Activated CD4-positive, alpha-beta T cell treated with anti-CD3 and anti-CD28 coated beads, Interleukin-10, Interleukin-2, amounts not matched to agents 100 ng/mL and 50 ng/mL, durations not matched to agents 16 hours and 8 hours (primary cell): ENCODE measurements around the gene VWA8.

ENCODE experiments used
- DNase-seq: peaks from one replicate; pipeline ENCODE4 v3.0.0-alpha.2; 2020

Gene VWA8

DNA sequence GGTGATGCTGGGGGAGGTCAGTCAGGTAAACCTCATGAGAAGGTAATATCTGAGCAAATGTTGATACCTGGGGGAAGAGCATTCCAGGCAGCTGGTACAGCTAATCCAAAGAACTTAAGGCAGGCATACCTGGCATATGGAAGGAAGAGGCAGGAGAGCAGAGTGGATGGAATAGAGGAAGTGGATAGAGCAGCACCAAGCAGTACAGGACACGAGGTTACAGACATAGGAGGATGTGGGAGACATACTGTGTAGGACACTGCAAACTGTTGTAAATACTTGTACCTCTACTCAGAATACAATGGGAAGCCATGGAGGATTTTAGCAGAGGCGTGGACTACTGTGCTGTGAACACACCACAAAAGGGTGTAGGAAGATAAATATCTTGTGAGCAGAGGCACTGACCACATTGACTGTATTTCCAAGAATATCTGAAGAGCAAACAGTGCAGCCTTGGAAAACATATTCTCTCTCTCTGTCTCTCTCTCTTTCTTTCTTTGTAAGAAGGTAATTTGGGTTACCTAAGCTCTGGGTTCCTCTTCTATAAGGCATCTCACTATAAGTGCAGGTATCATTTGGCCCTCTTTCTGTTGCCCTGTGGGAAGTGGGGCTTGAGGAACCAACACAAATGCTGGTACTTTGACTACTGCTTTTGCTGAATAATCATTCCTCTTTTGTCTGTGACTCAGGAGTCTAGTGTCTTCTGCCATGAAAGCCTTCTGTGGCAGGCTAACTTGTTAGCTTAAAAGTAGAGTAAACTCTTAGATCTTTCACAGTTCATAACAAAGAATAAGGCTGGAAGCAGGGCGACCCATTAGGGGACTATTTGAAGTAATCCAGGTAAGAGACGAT is 238.0 kb downstream of the VWA8 start:
- DNase-seq, result no peak

DNA sequence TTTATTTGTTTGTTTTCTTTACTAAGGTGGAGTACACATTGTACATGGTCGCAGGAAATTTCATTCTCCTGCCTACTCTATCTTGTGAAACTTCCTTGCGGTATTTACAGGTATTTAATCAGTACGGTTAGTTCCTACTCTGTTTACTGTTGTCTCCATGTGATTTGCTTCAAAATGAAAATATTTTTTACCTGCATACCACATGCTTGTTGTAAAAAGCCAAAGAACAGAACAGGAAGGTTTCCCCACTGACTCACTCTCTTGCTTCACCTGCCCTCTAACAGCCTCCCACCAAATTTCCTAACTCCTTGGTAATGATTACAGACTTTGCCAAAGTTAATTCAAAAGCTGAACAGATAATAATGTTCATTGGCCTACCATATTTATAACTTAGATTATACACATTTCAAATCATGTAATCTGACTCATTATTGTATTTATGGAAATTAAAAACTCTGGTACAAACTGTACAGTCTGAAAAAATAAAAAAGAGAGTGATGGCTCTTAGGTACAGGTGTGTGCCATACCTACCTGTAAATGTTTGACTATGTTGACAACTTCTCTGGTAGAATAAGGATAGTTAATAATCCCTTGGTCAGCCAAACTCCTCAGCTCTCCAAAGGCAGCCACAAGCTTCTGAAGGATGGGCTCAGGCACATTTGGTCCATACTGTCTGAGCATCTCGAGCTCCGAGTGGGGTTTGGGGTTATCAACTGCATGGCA is 239.9 kb downstream of the VWA8 start:
- DNase-seq, result no peak

DNA sequence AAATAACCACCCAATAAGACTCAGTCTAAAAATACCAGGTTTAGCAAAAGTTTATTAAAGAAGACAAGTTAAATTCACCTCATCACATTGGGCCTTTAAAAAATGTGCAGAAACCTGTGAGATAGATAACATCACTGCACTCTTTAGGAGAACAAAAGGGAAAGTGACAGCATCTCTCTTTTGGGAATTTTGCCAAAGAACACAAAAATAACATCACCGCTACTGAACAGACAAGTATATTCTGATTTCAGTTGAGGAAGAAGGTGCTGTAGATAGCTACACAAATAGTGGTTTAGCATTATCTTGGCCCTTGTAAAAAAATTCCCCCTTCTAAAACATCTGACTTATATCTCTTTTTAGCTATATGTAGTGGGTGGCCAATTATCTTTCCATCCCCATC is 244.7 kb downstream of the VWA8 start:
- DNase-seq, result no peak

DNA sequence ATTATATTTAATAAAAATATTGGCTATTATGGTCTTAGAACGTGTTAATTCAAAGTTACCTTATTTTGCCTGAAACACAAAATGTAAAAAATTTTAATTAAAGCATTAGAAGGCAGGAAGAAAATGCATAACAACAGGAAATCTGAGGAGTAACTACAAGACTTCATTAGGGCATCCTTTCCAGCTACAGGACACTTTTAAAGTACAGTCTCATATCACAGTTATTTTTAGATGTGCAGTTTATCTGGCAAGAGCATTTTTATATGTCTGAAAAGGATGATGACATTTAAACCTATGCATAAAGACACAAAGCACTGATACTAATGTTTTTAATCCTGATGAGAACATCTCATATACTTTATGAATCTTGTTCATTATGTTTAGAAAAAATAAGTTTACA is 247.5 kb downstream of the VWA8 start:
- DNase-seq, result no peak

DNA sequence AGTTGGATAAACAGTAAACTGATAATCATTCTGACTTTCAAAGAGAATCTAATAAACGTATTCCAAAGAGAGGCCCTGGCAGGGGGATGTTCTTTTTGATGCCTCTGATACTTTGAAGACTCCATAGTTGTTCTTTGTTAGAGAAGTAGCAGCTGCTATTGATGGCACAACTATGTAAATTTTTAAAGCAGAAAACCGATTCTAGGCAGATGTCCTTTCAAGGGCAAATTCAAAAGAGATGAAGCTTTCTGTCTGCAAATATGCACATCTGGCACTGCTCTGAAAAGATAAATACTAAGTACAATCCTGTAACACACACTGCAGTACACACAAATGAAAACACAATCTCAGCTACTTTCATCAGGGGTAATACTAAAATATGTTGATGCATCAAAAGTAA is 250.1 kb downstream of the VWA8 start:
- no peak for DNase-seq

DNA sequence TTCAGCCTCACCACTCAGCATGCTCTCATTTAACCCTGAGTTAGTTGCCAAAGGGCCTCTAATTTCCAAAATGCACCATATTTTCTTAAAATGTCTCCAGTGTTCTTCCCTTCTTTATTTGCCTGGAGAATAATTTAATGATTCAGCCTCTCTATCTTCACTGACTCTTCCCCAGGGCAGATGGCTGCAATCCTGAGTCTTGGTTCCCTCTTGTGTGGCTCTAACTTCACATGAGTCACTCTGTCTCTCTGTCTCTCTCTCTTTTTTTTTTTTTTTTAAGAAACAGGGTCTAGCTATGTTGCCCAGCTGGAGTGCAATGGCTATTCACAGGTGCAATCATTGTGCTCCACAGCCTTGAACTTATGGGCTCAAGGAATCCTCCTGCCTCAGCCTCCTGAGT is 251.4 kb downstream of the VWA8 start:
- DNase-seq, result no peak

DNA sequence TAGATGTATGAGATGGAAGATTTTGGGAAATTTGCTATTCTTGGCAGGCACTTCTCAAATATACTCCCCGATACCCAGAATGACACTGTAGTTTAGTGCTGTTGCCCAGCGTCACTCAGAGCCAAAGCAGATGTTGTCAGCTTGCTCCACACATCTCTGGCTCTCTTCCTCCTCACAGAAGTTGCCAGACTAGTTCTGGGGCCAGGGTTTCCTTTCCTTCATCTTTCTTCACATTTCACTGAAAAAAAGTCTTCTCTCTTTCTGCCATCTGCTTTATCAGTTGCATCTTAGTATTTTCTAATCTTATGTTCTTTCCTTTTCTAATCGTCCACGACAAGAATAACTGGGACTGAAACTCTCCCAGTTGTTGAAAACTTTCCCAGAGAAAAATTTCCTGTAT is 252.2 kb downstream of the VWA8 start:
- DNase-seq, result no peak

DNA sequence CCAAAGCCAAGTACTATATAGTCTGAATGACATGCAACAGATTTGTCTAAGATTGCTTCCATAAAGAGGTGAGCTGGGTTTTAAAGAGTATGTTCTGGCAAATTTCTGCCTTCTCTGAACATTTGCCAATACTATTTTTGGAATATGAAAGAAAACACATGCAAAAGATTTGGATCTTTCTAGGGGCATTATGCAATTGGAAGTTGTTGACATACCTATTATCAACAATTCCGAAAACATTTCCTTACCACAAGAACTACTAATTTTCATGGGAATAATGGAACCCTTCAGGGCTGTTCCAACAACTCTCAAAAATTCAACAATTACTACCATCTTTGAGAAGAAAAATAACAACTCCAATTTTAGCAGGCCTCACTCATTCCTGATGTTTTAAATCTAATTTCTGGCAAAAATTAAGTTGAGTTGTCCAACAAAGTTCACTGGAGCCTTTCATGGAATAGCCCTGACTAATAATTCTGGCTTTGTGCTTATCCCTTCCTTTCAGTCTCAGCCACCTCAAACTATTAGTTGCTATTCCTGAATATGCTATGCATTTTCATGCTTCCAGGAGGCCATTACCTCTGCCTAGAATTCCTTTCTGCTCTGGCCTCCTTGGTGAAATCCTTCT is 253.6 kb downstream of the VWA8 start:
- no peak for DNase-seq

DNA sequence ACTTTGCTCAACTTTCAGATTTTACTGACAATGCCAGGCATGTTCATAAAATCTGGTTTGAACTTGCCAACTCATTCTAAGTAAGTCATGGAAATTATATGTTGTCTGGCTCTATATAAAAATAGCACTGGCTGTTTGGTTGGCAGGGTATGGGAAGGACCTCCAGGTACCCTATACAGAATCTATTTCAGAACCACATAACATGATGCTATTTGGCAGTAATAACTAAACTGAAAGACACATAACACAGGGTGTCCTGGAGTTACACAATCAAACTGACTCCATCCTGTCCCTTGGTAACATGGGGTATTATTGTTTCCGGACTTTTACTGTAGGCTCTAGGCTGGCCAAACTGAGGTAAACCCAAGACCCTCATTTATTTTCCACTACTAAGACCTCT is 254.8 kb downstream of the VWA8 start:
- DNase-seq, result no peak

DNA sequence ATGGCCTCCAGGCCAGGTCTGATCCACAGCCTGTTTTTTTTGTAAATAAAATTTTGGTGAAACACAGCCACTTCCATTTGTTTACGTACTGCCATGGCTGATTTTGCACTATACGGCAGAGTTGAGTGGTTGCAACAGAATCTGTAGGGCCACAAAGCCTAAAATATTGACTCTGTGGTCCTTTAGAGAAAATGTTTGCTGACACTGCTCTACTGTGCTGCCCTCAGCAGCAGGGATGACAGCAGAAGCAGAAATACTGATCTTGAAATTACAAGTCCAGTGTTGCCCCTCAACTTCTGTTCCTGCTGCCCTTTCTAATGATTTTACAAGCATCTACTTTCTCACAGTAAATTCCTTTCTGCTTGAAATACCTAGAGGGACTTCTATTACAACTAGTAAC is 258.4 kb downstream of the VWA8 start:
- DNase-seq, result no peak

DNA sequence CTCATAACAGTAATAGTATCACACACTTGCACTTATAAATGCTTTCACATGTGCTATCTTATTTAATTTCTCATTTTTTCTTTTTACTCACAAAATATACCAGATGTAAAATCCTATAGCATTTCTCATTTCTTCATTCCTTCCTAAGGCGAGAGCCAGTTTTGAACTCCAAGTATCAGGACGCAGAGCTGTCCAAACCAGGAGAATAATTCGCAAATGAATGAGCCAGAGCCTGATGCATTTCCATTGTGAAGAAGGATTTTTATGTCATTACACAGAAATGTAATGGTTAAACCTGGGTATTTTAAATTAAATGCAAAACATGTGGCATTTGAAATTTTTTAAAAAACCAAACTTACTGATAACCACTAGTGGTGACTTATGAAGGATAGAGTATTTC is 259.2 kb downstream of the VWA8 start:
- DNase-seq, result no peak

DNA sequence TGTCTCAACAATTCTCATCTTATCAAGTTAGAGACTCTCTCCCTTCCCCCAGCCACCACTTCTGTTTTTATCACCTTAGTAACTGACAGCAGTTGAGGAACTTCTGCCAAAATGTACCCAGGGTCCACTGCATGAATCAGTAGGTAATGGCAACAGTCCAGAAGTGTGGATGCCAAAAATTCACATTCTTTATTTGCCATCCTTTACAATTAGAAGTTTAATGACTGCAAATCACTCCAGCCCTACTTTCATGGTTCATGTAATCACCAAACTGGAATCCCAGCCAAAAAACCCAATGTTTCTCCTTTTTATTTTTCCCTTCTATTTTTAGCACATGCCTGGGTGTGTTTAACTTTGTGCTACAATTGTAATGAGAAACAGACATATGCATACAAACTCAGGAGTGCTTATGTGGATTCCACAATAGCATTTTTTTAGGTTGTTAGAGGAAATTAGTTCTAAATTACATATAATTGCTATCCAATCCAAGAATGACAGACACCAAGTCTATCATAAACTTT is 260.1 kb downstream of the VWA8 start:
- no peak for DNase-seq

DNA sequence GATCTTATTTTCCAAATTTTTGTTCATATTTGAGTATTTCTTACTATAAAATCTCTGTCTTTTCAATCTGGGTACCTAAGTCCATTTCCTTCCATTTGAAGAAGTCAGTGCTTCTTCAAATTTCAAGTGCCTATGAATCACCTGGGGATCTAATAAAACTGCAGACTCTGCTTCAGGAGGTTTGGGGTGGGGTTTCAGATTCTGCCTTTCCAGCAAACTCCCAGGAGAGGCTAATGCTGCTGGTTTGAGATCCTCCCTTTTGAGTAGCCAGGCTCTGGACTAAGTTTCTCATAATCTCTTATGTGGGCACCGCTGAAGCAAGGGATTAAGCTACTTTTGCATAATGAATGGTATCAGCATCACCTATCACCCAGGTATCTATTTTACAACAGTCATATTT is 261.1 kb downstream of the VWA8 start:
- no peak for DNase-seq

DNA sequence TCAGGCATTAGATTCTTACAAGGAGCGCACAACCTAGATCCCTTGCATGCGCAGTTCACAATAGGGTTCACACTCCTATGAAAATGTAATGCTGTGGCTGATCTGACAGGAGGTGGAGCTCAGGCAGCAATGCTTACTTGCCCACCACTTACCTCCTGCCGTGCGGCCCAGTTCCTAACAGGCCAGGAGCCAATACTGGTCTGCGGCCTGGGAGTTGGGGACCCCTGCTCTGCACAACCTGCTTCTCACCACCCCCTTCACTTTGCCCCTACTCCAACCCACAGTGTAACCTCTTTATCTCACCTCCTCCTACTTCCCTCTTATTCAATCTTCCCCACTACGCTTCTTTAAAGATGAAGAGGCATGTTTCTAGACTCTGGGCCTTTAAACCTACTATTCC is 263.3 kb downstream of the VWA8 start:
- DNase-seq, result no peak

DNA sequence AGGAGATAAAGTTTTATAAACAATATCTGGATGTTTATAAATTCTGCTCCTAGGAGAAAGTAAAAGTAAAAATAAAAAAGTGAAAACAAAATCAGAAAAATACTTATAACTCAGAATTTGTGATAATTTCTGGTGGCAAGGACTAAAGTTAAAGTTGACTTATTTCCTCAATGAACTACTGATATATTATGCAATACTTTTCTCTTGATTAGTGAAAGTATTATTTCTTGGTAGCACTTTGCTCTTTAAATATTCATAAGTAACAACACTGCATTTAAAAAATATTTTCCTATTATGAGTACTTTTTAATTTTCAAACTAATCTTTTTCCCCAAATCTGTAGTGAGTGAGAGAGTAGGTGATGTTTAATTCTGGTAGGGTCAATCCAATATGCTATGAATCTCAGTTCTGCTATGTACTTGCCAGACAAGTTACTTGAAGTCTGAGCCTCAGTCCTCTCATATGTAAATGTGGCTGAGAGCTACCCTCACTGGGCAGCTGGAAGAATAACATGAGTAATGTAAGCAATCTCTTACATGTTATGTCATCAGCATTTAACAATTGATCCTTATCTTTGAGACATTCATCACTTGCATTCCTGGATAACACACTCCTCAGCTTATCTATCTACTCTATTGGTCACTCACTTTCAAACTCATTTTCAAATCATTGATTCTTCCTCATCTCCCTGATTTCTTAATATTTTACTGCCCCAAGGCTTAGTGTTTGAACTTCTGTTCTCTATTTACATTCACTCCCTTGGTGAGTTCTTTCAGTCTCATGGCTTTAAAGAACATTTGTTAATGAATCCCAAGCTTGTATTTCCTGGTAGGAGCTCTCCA is 264.5 kb downstream of the VWA8 start:
- no peak for DNase-seq

DNA sequence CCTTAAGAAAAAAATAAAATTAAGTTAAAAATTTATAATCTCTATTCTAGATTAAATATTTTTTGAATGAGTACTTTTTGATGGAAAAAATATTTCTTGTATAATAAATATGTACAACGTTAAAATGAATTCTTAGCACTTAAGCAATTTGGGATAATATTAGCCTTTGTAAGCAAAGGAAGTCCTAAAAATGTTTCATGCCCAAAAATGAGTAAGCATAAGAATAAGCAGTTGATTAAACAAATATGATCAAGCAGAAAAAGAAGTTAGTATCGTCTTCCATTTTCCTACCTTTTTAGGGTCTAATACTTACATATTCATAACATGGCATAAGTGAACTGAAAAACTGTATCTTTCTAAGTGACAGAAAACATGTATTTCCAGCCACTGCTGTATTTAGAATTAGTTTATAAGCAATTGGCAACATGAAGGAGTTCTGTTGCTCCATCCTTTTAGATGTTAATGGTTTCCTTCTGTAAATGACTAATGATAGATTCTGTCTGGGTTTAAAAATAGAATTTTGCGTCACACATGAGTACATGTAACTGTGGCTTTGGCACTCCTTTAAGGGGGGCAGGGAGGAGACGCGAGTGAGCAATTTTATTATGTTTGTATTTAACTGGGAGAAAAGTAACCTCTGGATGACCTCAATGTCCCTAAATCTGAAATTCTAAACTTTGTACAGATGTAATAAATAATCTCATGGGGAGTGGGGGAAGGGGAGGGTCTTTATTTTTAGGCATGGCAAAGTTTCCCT is 266.2 kb downstream of the VWA8 start:
- DNase-seq, result no peak

DNA sequence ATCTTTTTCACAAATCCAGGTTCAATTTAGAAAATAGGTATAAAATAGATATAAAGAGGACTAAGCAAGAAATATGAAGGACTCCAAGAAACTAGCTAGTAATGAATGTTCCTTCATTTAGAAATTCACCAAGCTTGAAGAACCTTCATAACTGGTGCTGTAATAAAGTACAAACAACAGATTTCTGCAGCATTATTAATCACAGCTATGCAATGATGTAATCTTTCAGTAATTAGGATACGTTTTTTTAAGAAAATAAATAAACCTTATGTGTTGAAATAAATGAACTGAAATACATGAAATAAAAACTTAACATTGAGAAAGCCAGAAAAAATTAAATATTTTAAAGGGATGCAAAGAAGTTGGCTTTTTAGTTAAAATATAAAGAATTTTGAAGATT is 267.5 kb downstream of the VWA8 start:
- DNase-seq, result no peak

DNA sequence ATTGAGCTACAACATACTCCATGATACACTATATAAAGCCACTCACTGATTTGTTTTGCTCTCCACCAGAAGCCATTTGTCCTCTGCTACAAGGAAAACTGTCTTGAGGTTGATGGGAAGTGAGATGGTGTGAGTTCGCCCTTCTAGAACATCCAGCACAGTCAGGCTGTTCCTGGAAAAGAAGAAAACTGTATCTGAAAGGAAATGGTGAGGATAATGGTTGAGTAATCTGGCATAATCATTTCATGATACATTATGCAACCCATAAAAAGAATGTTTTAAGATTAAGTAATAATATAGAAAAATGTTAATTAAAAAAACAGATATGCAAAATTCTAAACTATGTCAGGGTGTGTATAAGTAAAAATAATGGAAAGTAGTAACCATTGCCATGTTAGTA is 269.6 kb downstream of the VWA8 start:
- no peak for DNase-seq

DNA sequence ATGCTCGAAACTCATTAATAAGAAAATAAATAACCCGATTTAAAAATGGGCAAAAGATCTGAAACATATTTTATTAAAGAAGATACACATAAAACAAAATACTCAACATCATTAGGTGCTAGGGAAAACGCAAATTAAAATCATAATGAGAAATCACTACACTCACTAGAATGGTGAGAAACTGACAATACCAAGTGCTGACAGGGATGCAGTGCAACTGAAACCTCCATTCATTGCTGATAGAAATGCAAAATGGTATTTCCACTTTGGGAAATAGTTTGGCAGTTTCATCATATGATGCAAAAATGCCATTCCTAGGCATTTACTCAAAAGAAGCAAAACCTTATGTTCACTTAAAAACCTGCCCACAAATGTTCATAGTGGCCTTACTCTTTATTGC is 278.1 kb downstream of the VWA8 start:
- no peak for DNase-seq

DNA sequence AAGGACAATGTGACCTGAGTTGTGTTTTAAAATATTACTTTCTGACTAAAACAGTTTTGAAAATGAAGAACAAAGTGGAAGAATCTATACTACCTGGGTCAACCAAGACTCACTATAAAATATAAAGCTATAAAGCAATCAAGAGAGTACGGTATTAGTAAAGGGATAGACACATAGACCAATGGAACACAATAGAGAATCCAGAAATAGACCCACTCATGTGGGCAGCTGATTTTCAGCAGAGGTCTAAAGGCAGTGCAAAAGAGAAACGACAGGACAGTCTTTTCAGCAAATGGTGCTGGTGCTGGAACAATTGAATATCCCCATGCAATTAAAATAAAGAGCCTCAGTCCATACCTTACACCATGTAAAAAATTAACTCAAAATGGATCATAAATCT is 278.9 kb downstream of the VWA8 start:
- DNase-seq, result no peak

DNA sequence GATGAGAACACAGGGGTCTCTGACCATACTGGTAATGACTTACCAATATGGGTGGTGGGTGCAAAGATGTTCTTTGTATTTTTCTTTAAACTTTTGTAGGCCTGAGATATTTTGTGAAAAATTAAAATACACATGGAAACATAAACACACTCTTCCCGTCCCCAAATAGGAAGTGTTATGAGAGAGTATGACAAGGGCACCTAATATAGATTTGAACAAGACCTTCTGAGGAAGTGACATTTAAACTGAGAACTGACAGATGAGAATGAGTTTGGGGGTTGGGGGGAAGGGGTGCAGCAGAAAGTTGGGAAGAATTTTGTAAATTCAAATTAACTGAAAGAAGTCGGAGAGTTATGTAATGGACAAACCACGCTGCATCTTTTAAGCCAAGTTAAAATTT is 279.3 kb downstream of the VWA8 start:
- DNase-seq, result no peak

DNA sequence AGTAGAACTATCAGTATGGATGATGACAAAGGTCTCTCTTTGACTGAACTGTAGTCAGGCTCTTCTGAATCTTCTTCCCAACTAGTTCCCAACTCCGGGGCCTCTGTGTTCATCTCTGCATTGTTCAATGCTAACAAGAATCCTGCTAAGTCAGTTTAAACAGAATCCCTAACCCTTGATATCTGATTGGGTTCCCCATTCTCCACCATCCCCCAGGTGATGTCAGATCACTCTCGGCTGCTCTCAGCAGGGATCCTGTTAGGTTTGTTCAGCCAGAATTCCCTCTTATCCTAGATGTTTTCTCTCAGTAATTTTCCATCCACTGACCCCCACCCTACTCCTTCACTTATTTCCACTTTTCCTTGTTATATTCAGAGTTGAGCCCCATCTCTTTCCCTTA is 280.0 kb downstream of the VWA8 start:
- no peak for DNase-seq
